ENCODE data around the gene DUSP6. TPM values are rescaled to one million over a fixed set of nuclear protein-coding genes. Genes with fewer than 3 reads are reported as not detected.
"Not testable (repeated sequence)": the region's sequence is repeated elsewhere in the genome, so short reads cannot be mapped to it uniquely, and the experiment has no call there.

The DUSP6 gene
- total RNA-seq, 1 donor, result 75.1 TPM

DNA sequence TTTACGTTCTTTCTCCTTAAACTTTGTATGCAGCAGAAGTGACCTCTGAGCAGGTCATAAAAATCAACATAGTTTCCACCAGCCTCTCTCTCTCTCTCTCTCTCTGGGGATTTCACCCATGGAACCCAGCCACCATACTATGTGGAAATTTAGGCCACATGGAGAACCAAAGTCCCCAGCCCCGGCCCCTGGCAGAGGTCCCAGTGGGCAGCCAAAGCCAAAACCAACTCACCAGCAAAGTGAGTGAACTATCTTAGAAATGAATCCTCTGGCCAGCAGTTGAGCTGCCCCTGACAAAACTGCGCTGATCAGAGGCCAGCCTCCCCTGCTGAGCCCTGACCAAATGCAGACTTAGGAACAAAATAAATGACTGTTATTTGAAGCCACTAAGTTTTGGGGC, 9.2 kb downstream of the DUSP6 start:
- no peak overlapping the region for H3K4me3 ChIP-seq (ENCODE audit: low read depth, low read length)
- no peak for DNase-seq (ENCODE audit: low read depth)
- no peak for TF ChIP-seq CTCF (IDR thresholded peaks at IDR 0.05; ENCODE audit: insufficient read depth, low read depth, low read length)

DNA sequence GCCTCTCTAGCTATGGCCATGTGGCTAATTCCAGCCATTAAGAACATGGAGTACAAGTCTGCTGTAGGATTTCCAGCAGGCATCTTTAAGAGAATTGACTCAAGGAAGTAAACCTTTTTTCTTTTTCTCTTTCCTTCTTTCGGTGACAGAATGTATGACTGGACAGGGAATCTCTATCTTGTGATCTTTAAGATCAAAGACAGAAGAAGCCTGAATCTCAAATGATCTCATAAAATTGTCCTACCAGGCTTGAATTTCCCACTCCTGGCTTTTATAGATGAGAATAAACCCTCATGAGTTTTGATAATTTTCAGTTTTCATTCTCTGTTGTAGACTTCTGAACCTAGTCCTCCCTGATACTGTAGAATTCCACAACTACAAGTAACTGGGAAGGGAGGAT, 11.4 kb downstream of the DUSP6 start:
- TF ChIP-seq CTCF (IDR thresholded peaks at IDR 0.05; ENCODE audit: insufficient read depth, low read depth, low read length), result no peak
- DNase-seq (ENCODE audit: low read depth), result no peak
- H3K4me3 ChIP-seq (ENCODE audit: low read depth, low read length), result no peak overlapping the region

GRCh38 chr12:89339526-89339925, 12.8 kb downstream of the DUSP6 start:
- DNase-seq (ENCODE audit: low read depth), result no peak
- TF ChIP-seq CTCF (IDR thresholded peaks at IDR 0.05; ENCODE audit: insufficient read depth, low read depth, low read length), result no peak
- no peak overlapping the region for H3K4me3 ChIP-seq (ENCODE audit: low read depth, low read length)

- H3K4me3 ChIP-seq (ENCODE audit: low read depth, low read length); DNase-seq (ENCODE audit: low read depth): not testable (repeated sequence)
Measured at GRCh38 chr12:89337136-89337535, 15.2 kb downstream of the DUSP6 start.

GRCh38 chr12:89335452-89336244, 16.7 kb downstream of the DUSP6 start:
- no peak overlapping the region for H3K4me3 ChIP-seq (ENCODE audit: low read depth, low read length)
- DNase-seq (ENCODE audit: low read depth), result no peak
- no peak for TF ChIP-seq CTCF (IDR thresholded peaks at IDR 0.05; ENCODE audit: insufficient read depth, low read depth, low read length)

GRCh38 chr12:89334548-89335169, 17.6 kb downstream of the DUSP6 start:
- no peak overlapping the region for H3K4me3 ChIP-seq (ENCODE audit: low read depth, low read length)
- no peak for TF ChIP-seq CTCF (IDR thresholded peaks at IDR 0.05; ENCODE audit: insufficient read depth, low read depth, low read length)
- DNase-seq (ENCODE audit: low read depth), result peak; percentile 80

DNA sequence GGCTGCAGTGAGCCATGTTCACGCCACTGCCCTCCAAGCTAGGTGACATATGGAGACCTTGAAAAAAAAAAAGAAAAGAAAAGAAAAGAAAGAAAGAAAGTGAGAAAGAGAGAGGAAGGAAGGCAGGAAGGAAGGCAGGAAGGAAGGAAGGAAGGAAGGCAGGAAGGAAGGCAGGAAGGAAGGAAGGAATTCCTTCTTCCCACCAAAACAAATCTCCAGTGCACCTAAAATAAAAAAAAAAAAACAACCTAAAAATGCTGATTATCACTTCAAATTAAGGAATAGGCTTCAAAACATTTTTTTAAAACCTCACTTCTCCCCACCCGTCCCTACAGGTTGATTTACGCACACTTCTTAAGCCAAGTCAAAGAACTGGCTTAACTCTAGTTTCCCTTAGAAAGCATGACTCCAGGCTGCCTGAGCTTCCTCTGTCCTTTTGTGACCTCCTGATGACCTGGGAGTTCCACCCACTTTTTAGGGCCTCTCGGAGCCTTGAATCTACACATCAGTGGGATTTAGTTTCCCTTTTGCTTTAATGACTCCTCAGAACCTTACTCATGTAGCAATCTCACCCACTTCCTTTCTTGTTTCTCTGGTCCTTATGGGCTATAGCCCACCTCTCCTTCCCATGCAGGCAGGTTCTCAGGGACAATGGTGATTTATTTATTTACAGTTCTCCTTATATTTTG, 18.6 kb downstream of the DUSP6 start:
- H3K4me3 ChIP-seq (ENCODE audit: low read depth, low read length), result no peak overlapping the region
- DNase-seq (ENCODE audit: low read depth), result peak; percentile 72
- TF ChIP-seq CTCF (IDR thresholded peaks at IDR 0.05; ENCODE audit: insufficient read depth, low read depth, low read length), result no peak

Measured in fibroblast of villous mesenchyme (primary cell).